ENCODE measurements around the gene FUT4. TPM values are rescaled to one million over a fixed set of nuclear protein-coding genes. Genes with fewer than 3 reads are reported as not detected.

The FUT4 gene
- total RNA-seq, 1 donor from 2014 or later: 4.1 TPM

GRCh38 chr11:94584978-94585377, 41.3 kb downstream of the FUT4 start:
- no peak for TF ChIP-seq CTCF (IDR thresholded peaks at IDR 0.05)
- ATAC-seq (ENCODE audit: low read depth): no peak
- H3K9me3 Mint-ChIP-seq: no peaks in the 10 kb centered on the region
- ChIA-PET CTCF (no interaction called here), POLR2A (no interaction called here)
- no peak for DNase-seq
- no peak overlapping the region for H3K4me3 Mint-ChIP-seq
- no peak overlapping the region for H3K27ac Mint-ChIP-seq
- intact Hi-C loops (cut with micrococcal nuclease): no loop called here
- H3K36me3 Mint-ChIP-seq (ENCODE audit: low read depth): no peaks in the 10 kb centered on the region
- peaks cover 12% of the 10 kb centered on the region for H3K4me1 Mint-ChIP-seq
- peaks cover 3% of the 10 kb centered on the region for H3K27me3 Mint-ChIP-seq

- no peak for DNase-seq
- peaks cover 3% of the 10 kb centered on the region for H3K27me3 Mint-ChIP-seq
- ChIA-PET CTCF (no interaction called here), POLR2A (no interaction called here)
- intact Hi-C loops (cut with micrococcal nuclease): no loop called here
- H3K4me3 Mint-ChIP-seq: no peak overlapping the region
- no peaks in the 10 kb centered on the region for H3K36me3 Mint-ChIP-seq (ENCODE audit: low read depth)
- peaks cover 12% of the 10 kb centered on the region for H3K4me1 Mint-ChIP-seq
- H3K27ac Mint-ChIP-seq: no peak overlapping the region
- no peaks in the 10 kb centered on the region for H3K9me3 Mint-ChIP-seq
- ATAC-seq (ENCODE audit: low read depth): no peak
- no peak for TF ChIP-seq CTCF (IDR thresholded peaks at IDR 0.05)
Observed at GRCh38 chr11:94585399-94585798, 41.7 kb downstream of the FUT4 start.

- no peak overlapping the region for H3K4me3 Mint-ChIP-seq
- ATAC-seq (ENCODE audit: low read depth): no peak
- intact Hi-C loops (cut with micrococcal nuclease): no loop called here
Observed at GRCh38 chr11:94586546-94586945, 42.8 kb downstream of the FUT4 start.

GRCh38 chr11:94586978-94587377, 43.3 kb downstream of the FUT4 start:
- H3K9me3 Mint-ChIP-seq: no peaks in the 10 kb centered on the region
- no peak overlapping the region for H3K4me3 Mint-ChIP-seq
- peaks cover 6% of the 10 kb centered on the region for H3K4me1 Mint-ChIP-seq
- no peak for DNase-seq
- no peak for TF ChIP-seq CTCF (IDR thresholded peaks at IDR 0.05)
- ChIA-PET POLR2A (no interaction called here), CTCF (no interaction called here)
- intact Hi-C loops (cut with micrococcal nuclease): no loop called here
- peaks cover 3% of the 10 kb centered on the region for H3K27me3 Mint-ChIP-seq
- no peak for ATAC-seq (ENCODE audit: low read depth)
- no peak overlapping the region for H3K27ac Mint-ChIP-seq
- no peaks in the 10 kb centered on the region for H3K36me3 Mint-ChIP-seq (ENCODE audit: low read depth)

More at GRCh38 chr11:94586546-94586945, 42.8 kb downstream of the FUT4 start:
- DNase-seq: no peak
- H3K9me3 Mint-ChIP-seq: no peaks in the 10 kb centered on the region
- no peak for TF ChIP-seq CTCF (IDR thresholded peaks at IDR 0.05)
- no peaks in the 10 kb centered on the region for H3K36me3 Mint-ChIP-seq (ENCODE audit: low read depth)
- ChIA-PET POLR2A (no interaction called here), CTCF (no interaction called here)
- no peak overlapping the region for H3K27ac Mint-ChIP-seq
- peaks cover 3% of the 10 kb centered on the region for H3K27me3 Mint-ChIP-seq
- peaks cover 10% of the 10 kb centered on the region for H3K4me1 Mint-ChIP-seq

- CTCF ChIA-PET: no interaction called here
- Mint-ChIP-seq H3K9me3 (no peaks in the 10 kb centered on the region), H3K36me3 (ENCODE audit: low read depth) (no peaks in the 10 kb centered on the region), H3K27ac (no peak overlapping the region), H3K4me1 (peaks cover 3% of the 10 kb centered on the region), H3K27me3 (peaks cover 3% of the 10 kb centered on the region), H3K4me3 (no peak overlapping the region)
- ATAC-seq (ENCODE audit: low read depth) (no peak), DNase-seq (no peak)
- no peak for TF ChIP-seq CTCF (IDR thresholded peaks at IDR 0.05)
- intact Hi-C loops (cut with micrococcal nuclease): no loop called here
- POLR2A ChIA-PET: no interaction called here
Observed at GRCh38 chr11:94588366-94588942, 44.7 kb downstream of the FUT4 start.
